GM19035 (cell line): ENCODE data around the gene TSN.
"Not testable (repeated sequence)": the region's sequence is repeated elsewhere in the genome, so short reads cannot be mapped to it uniquely, and the experiment has no call there.

Experiments
- ATAC-seq: cut with Tn5 transposase; IDR thresholded peaks from one replicate; pipeline ENCODE4 v1.9.1; 2021; ENCODE audit not compliant: unreplicated experiment

The TSN gene

GRCh38 chr2:121796239-121796638 lies 40.8 kb downstream of the TSN start:
- ATAC-seq, result no peak

- ATAC-seq, result no peak
Measured at GRCh38 chr2:121798617-121799016, 43.2 kb downstream of the TSN start.

- no peak for ATAC-seq
Measured at GRCh38 chr2:121801916-121802315, 46.5 kb downstream of the TSN start.

- ATAC-seq, result no peak
Measured at GRCh38 chr2:121803503-121803902, 48.1 kb downstream of the TSN start.

- ATAC-seq, result no peak
Measured at GRCh38 chr2:121804340-121804739, 48.9 kb downstream of the TSN start.

- no peak for ATAC-seq
Measured at GRCh38 chr2:121804997-121805765, 49.7 kb downstream of the TSN start.

GRCh38 chr2:121805766-121806143 lies 50.3 kb downstream of the TSN start:
- no peak for ATAC-seq

GRCh38 chr2:121807771-121808170 lies 52.3 kb downstream of the TSN start:
- ATAC-seq, result not testable (repeated sequence)

GRCh38 chr2:121809607-121810006 lies 54.2 kb downstream of the TSN start:
- ATAC-seq, result no peak

- peak; percentile 91 for ATAC-seq
Measured at GRCh38 chr2:121810959-121811853, 55.8 kb downstream of the TSN start.

GRCh38 chr2:121813083-121813482 lies 57.6 kb downstream of the TSN start:
- ATAC-seq, result not testable (repeated sequence)

GRCh38 chr2:121815216-121815615 lies 59.8 kb downstream of the TSN start:
- no peak for ATAC-seq

- no peak for ATAC-seq
Measured at GRCh38 chr2:121816797-121817196, 61.3 kb downstream of the TSN start.

GRCh38 chr2:121817304-121817703 lies 61.9 kb downstream of the TSN start:
- ATAC-seq, result not testable (repeated sequence)
